Sigmoid colon (tissue), 7 donors: ENCODE measurements around the gene CEP95. TPM values are rescaled to one million over a fixed set of nuclear protein-coding genes. Genes with fewer than 3 reads are reported as not detected.
"Not testable (repeated sequence)": the region's sequence is repeated elsewhere in the genome, so short reads cannot be mapped to it uniquely, and the experiment has no call there.

Experiments used
- DNase-seq: peaks from one replicate; pipeline ENCODE4 v3.0.0-alpha.2; 2019
- H3K27ac ChIP-seq, 4 donors: fragments of 200-600 bp; sonication (generic); one replicate each; pipeline ENCODE4 v1.5.1; 2016 to 2019; ENCODE audit warnings: mild to moderate bottlenecking in 1 of 4
- H3K27me3 ChIP-seq, 3 donors: fragments of 200-600 bp; sonication (generic); one replicate each; pipeline ENCODE4 v1.5.1; 2019; ENCODE audit warnings: mild to moderate bottlenecking in 1 of 3
- H3K36me3 ChIP-seq, 4 donors: fragments of 200-600 bp; sonication (generic); one replicate each; pipeline ENCODE4 v1.5.1; 2016 to 2019
- H3K4me1 ChIP-seq, 4 donors: fragments of 200-600 bp; sonication (generic); one replicate each; pipeline ENCODE4 v1.5.1; 2017 to 2019
- H3K4me3 ChIP-seq, 4 donors: fragments of 200-600 bp; sonication (generic); one replicate each; pipeline ENCODE4 v1.5.1; 2017 to 2019; ENCODE audit warnings: mild to moderate bottlenecking in 2 of 4, moderate library complexity in 1 of 4
- H3K9me3 ChIP-seq, 4 donors: fragments of 200-600 bp in 3 of 4; sonication (generic) in 3 of 4; one replicate each; pipeline versions ENCODE4 v1.5.1 to v1.6.1; 2013 to 2019
- EP300 ChIP-seq, 4 donors: sonication (generic); formaldehyde crosslinking; IDR thresholded peaks; one replicate each; pipeline ENCODE4 v1.6.1; 2017; ENCODE audit warnings: antibody characterized with exemption in 4 of 4
- POLR2A ChIP-seq, 2 donors: fragments of 450-650 bp; IDR thresholded peaks; one replicate each; pipeline ENCODE4 v1.6.1; 2016; ENCODE audit warnings: antibody characterized with exemption in 2 of 2, mild to moderate bottlenecking in 2 of 2, moderate library complexity in 2 of 2
- POLR2AphosphoS5 ChIP-seq, 4 donors: sonication (generic); formaldehyde crosslinking; IDR thresholded peaks; one replicate each; pipeline ENCODE4 v1.6.1; 2017; ENCODE audit warnings: antibody characterized with exemption in 4 of 4
- WGBS, 2 donors: extraction: QIAGEN DNeasy Blood & Tissue Kit; methylation state at CpG; one replicate each; pipeline ENCODE4 v1.1.7; 2013; 5-methylcytosine and 5-hydroxymethylcytosine counted together
- intact Hi-C: fragments of 100-400 bp; cut with DNase I; formaldehyde crosslinking; loops from one replicate; pipeline ENCODE4 v1.15.1; 2023
- polyA plus RNA-seq, 3 donors: library from polyadenylated mRNA; stranded (reverse); fragments of 200-250 nt; gene quantifications; one replicate each; pipeline ENCODE4 v1.2.3, GENCODE V29; 2013
- total RNA-seq, 4 donors: library from RNA; depleted of rRNA; stranded (reverse); fragments of >200 nt; gene quantifications; one replicate each; pipeline ENCODE4 v1.1.0, GENCODE V29; 2016
- TF ChIP-seq, protein P1 (sequence below), 4 experiments: fragments of 450-650 bp in 3 of 4; fragments of 200-600 bp in 1 of 4; IDR thresholded peaks; one replicate each; pipeline ENCODE4 v1.5.1; 2016 to 2019; ENCODE audit warnings: antibody characterized with exemption in 4 of 4, mild to moderate bottlenecking in 3 of 4, moderate library complexity in 2 of 4
- donor health status: healthy with polysubstance abuse.
- donor health status: Bipolar disorder and iron deficiency.
- donor health status: healthy.

Gene CEP95
- total and polyA plus RNA-seq, 7 donors, result 13.2 to 74.5 (median 34.9) TPM

DNA sequence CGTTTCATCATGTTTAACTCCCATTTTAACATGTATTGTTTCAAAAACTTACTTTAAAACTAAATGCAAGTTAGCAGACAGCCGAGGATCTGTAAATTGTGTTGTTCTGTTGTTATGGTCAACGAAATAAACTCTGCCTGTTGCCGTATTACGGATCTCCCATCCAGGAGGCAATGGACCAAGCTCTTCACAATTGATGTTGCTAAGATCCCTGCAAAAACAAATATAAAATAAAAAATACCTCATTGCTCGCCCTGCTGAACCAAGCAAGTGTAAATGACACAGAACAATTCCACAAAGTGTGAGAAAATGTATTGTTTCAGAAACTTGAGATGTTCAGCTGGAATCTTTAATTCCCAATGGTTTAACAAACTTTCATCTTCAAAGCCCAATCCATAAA lies 65.0 kb downstream of the CEP95 start:
- Histone ChIP-seq H3K4me3 (no peak overlapping the region), H3K4me1 (peaks cover 0 to 4% (median 0%) of the 10 kb centered on the region in 4 donors), H3K27me3 (no peaks in the 10 kb centered on the region), H3K9me3 (no peaks in the 10 kb centered on the region), H3K36me3 (peaks cover 6 to 42% (median 14%) of the 10 kb centered on the region in 4 donors), H3K27ac (peak overlapping the region in 1 of 4 donors; percentile 42)
- no peak for TF ChIP-seq POLR2A (IDR thresholded peaks at IDR 0.05)
- TF ChIP-seq, protein P1, sequence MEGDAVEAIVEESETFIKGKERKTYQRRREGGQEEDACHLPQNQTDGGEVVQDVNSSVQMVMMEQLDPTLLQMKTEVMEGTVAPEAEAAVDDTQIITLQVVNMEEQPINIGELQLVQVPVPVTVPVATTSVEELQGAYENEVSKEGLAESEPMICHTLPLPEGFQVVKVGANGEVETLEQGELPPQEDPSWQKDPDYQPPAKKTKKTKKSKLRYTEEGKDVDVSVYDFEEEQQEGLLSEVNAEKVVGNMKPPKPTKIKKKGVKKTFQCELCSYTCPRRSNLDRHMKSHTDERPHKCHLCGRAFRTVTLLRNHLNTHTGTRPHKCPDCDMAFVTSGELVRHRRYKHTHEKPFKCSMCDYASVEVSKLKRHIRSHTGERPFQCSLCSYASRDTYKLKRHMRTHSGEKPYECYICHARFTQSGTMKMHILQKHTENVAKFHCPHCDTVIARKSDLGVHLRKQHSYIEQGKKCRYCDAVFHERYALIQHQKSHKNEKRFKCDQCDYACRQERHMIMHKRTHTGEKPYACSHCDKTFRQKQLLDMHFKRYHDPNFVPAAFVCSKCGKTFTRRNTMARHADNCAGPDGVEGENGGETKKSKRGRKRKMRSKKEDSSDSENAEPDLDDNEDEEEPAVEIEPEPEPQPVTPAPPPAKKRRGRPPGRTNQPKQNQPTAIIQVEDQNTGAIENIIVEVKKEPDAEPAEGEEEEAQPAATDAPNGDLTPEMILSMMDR (IDR thresholded peaks at IDR 0.05), result no peak
- intact Hi-C loops, result no loop called here
- no peak for DNase-seq
- WGBS, 2 donors, result 90% methylated on average over 6 of the region's 6 CpGs

DNA sequence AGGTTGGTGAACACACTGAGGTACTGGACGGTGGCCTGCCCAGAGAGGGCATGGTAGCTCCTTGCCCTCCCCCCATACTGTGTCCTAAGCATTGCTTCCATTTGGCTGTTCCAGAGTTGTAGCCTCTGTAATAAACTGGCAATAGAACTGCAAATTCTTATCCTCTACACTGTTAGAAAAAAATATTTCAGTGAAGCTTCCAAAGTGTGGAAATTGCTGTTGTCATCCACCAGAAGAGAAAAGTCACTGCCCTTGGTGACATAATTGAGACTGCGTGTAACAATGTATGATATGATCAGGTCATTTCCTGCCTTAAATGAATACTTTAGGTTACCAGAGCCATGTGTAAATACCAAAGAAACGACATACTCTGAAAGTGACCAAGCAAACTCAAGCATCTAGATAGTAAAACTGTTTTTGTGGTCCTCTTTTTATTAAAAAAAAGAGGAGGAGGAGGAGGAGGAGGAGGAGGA lies 65.9 kb downstream of the CEP95 start:
- intact Hi-C loops, result no loop called here
- WGBS, 2 donors, result 55 to 61% methylated on average over 3 of the region's 3 CpGs
- peak overlapping the region in 1 of 4 donors; percentile 42 for H3K27ac ChIP-seq
- DNase-seq, result no peak
- TF ChIP-seq, protein P1 (IDR thresholded peaks at IDR 0.05), result no peak
- TF ChIP-seq POLR2A (IDR thresholded peaks at IDR 0.05), result no peak
- no peak for TF ChIP-seq EP300 (IDR thresholded peaks at IDR 0.05)
- no peak for TF ChIP-seq POLR2AphosphoS5 (IDR thresholded peaks at IDR 0.05)
- peaks cover 0 to 4% (median 0%) of the 10 kb centered on the region in 4 donors for H3K4me1 ChIP-seq
- H3K9me3 ChIP-seq, result no peaks in the 10 kb centered on the region
- H3K27me3 ChIP-seq, result no peaks in the 10 kb centered on the region
- H3K4me3 ChIP-seq, result no peak overlapping the region
- H3K36me3 ChIP-seq, result peaks cover 6 to 51% (median 16%) of the 10 kb centered on the region in 4 donors

DNA sequence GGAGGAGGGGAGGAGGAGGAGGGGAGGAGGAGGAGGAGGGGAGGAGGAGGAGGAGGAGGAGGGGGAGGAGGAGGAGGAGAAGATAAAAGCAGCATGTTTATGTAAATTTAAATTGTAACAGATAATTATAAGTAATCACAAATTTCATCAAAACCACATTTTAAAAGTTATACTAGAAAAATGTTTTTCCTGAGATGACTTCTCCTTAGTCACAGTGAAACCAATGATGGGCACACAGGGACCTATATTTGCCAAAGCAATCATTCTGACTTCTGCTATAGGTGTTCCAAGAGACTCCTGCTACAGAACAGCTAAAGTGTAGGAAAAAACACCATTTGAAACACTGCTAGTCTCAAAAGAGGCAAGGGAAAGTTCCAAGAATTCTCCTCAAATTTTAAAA lies 66.4 kb downstream of the CEP95 start:
- DNase-seq, result no peak
- intact Hi-C loops, result no loop called here
- H3K9me3 ChIP-seq, result no peaks in the 10 kb centered on the region
- H3K4me1 ChIP-seq, result peaks cover 0 to 4% (median 0%) of the 10 kb centered on the region in 4 donors
- TF ChIP-seq POLR2AphosphoS5 (IDR thresholded peaks at IDR 0.05) (no peak), POLR2A (IDR thresholded peaks at IDR 0.05) (no peak), EP300 (IDR thresholded peaks at IDR 0.05) (no peak)
- TF ChIP-seq, protein P1 (IDR thresholded peaks at IDR 0.05), result no peak
- H3K4me3 ChIP-seq, result no peak overlapping the region
- no peak overlapping the region for H3K27ac ChIP-seq
- H3K36me3 ChIP-seq, result peaks cover 6 to 53% (median 14%) of the 10 kb centered on the region in 4 donors
- H3K27me3 ChIP-seq, result no peaks in the 10 kb centered on the region

DNA sequence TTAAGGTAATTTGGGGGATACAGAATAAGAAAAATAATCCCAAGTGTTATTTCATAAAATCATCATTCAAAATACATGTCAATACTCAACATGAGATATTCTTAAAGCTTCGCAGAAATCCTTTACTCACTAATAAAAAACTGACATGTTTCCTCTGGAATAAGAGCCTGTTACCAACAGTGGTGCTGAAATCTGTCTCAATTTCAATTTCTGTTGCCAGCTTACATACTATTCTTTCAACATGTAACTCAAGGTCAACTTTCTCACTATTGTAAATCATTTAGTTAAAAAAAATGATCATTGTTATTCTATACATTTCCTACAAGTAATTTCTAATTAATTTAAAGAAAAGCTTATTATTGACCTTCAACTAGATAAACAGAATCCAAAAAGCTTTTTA lies 67.9 kb downstream of the CEP95 start:
- Histone ChIP-seq H3K4me3 (no peak overlapping the region), H3K36me3 (peaks cover 6 to 54% (median 7%) of the 10 kb centered on the region in 4 donors), H3K27me3 (no peaks in the 10 kb centered on the region), H3K4me1 (peaks cover 0 to 4% (median 0%) of the 10 kb centered on the region in 4 donors), H3K27ac (no peak overlapping the region), H3K9me3 (no peaks in the 10 kb centered on the region)
- intact Hi-C loops, result no loop called here
- WGBS, 2 donors, result 93 to 100% methylated on average over 1 of the region's 1 CpG
- no peak for TF ChIP-seq POLR2AphosphoS5 (IDR thresholded peaks at IDR 0.05)
- no peak for TF ChIP-seq EP300 (IDR thresholded peaks at IDR 0.05)
- no peak for DNase-seq

DNA sequence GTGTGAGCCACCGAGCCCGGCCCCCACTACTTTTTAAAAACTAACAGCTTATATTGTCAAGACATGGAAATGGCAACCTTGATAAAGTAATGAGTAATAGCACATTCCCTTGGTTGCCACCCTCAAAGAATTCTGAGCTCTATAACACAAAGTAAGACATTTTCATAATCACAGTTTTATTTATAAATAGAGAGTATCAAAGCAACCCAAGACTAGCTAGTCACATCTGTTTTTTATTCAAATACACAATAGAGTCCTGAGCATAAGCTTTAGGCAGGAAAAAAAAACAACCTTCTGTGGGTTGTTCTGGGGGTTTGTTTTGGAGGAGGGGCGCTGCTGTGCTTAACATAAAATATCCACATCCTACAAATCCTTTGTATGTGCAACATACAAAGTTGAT lies 68.7 kb downstream of the CEP95 start:
- Histone ChIP-seq H3K27me3 (no peaks in the 10 kb centered on the region), H3K27ac (no peak overlapping the region), H3K9me3 (no peaks in the 10 kb centered on the region), H3K4me3 (no peak overlapping the region), H3K4me1 (peaks cover 0 to 4% (median 0%) of the 10 kb centered on the region in 4 donors), H3K36me3 (peaks cover 6 to 54% (median 10%) of the 10 kb centered on the region in 4 donors)
- 98 to 99% methylated on average over 3 of the region's 3 CpGs for WGBS, 2 donors
- TF ChIP-seq EP300 (IDR thresholded peaks at IDR 0.05), result no peak
- TF ChIP-seq, protein P1 (IDR thresholded peaks at IDR 0.05), result no peak
- no peak for TF ChIP-seq POLR2A (IDR thresholded peaks at IDR 0.05)
- TF ChIP-seq POLR2AphosphoS5 (IDR thresholded peaks at IDR 0.05), result no peak
- DNase-seq, result no peak
- intact Hi-C loops, result no loop called here

DNA sequence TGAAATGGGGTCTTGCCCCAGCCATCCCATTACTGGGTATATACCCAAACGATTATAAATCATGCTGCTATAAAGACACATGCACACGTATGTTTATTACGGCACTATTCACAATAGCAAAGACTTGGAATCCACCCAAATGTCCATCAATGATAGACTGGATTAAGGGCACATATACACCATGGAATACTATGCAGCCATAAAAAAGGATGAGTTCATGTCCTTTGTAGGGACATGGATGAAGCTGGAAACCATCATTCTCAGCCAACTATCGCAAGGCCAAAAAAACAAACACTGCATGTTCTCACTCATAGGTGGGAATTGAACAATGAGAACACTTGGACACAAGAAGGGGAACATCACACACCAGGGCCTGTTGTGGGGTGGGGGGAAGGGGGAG lies 70.2 kb downstream of the CEP95 start:
- H3K9me3 ChIP-seq, H3K4me3 ChIP-seq, H3K27me3 ChIP-seq, H3K27ac ChIP-seq, intact Hi-C loops, H3K4me1 ChIP-seq, DNase-seq: not testable (repeated sequence)
- peaks cover 0 to 54% (median 12%) of the 10 kb centered on the region in 4 donors for H3K36me3 ChIP-seq
- 97% methylated on average over 4 of the region's 4 CpGs for WGBS, 2 donors
